Measurements from ENCODE around the gene PSD4. TPM values are rescaled to one million over a fixed set of nuclear protein-coding genes. Genes with fewer than 3 reads are reported as not detected.

PSD4 gene
- total RNA-seq (2014; rRNA removed; shearing (Covaris generic)) = 1.7 and 3.2 TPM in 2 replicates

DNA sequence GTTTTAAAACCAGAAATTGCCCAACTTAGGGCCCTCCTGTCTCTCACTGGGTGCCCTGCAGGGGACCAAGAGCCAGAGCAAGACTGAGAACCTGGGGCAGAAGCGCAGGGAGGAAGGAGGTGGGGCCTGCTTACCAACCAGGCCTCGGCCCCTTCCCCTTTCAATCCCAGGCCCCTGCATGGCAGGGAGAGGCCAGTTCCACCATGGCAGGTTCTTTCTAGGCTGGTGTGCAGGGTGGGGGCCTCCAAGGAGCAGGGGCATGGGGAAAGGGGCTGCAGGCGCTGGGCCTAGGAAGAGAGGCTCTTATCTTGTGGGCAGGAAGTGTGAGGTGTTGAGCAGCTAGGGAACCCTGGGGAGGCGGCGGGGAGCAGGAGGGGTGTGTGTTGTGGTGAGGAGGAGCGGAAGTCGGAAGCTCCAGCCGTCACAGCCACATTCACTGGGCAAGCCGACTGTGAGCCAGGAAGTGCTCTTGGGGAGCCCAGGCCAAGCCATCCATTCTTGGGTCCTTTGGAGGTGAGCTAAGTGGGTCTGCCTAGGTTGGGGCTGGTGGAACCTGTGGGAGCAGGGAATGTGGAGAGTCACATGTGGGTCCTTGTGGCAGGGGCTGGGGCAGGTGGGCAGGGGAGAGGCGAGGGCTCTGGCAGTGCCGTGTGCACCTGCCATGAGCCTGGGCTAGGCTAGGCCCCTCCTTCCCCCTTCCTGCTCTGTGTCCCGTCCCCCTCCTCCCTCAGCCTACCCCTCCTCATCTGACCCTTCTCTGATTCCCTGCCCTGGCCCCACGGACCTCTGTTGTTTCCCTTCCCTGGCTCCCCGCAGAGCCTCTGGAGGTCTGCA lies at the start of gene PSD4:
TSS of gene PSD4 (plus strand) at position 430 of the 834 bp plus-strand sequence. CDS start 8,486 bp downstream, outside the sequence.
- Histone ChIP-seq H3K9me3 (replicated peaks) (no peaks in the 10 kb centered on the region), H3K27ac (no peak within 1 kb of the TSS), H3K4me3 (no peak within 1 kb of the TSS), H3K27me3 (replicated peaks) (no peaks in the 10 kb centered on the region), H3K4me1 (replicated peaks) (no peaks in the 10 kb centered on the region), H3K36me3 (no peaks in the 10 kb centered on the region)
- DNase-seq (ENCODE audit: low read depth in 1 of 2, low spot score in 2 of 2) = no peak

DNA sequence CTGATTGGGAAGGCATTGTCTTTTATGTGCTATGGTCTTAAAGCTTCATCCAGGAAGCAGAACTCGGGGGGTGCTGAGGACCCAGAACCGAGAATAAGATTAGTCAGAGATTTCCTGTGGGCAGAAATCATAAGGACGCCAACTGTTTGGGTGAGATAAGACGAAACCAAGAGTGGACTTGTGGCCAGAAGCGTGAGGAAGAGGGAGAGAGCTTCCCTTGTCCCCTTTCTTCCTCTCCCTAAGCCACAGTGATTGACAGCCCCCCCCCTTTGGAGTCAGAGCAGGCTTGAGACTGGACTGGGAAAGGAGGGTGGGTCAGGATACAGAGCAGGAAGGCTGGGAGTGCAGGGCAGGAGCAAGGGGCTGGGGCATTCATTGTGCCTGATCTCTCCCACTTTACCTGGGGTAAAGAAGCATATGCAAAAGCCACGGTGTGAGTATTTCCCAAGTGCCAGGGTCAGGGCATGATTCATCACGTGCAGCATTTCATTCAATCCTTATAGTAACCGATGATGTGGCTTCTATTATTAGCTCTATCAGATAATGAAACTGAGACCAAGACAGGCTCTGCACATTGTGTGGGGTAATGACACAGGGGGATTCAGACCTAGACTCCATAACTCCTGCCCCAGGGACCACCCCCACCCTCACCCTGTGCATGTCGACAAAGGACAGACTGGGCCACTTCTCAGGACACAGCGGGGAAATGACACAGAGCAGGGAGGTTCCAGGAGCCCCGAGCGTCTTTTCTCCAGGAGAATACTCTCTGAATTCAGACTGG lies 49.4 kb upstream of the PSD4 start:
- no peak overlapping the region for H3K27ac ChIP-seq
- peaks cover 10% of the 10 kb centered on the region for H3K27me3 ChIP-seq (replicated peaks)
- H3K4me1 ChIP-seq (replicated peaks) = peaks cover 13% of the 10 kb centered on the region; the same call in 1 of the 2 replicates
- H3K36me3 ChIP-seq = no peaks in the 10 kb centered on the region
- no peak for DNase-seq (ENCODE audit: low read depth in 1 of 2, low spot score in 2 of 2)
- H3K4me3 ChIP-seq = no peak overlapping the region
- no peaks in the 10 kb centered on the region for H3K9me3 ChIP-seq (replicated peaks)

GRCh38 chr2:113124984-113125855 lies 48.6 kb upstream of the PSD4 start:
- Histone ChIP-seq H3K9me3 (replicated peaks) (no peaks in the 10 kb centered on the region), H3K4me3 (no peak overlapping the region), H3K36me3 (no peaks in the 10 kb centered on the region), H3K27ac (no peak overlapping the region), H3K27me3 (replicated peaks) (peaks cover 6% of the 10 kb centered on the region), H3K4me1 (replicated peaks) (peaks cover 13% of the 10 kb centered on the region; the same call in 1 of the 2 replicates)
- DNase-seq (ENCODE audit: low read depth in 1 of 2, low spot score in 2 of 2) = no peak

DNA sequence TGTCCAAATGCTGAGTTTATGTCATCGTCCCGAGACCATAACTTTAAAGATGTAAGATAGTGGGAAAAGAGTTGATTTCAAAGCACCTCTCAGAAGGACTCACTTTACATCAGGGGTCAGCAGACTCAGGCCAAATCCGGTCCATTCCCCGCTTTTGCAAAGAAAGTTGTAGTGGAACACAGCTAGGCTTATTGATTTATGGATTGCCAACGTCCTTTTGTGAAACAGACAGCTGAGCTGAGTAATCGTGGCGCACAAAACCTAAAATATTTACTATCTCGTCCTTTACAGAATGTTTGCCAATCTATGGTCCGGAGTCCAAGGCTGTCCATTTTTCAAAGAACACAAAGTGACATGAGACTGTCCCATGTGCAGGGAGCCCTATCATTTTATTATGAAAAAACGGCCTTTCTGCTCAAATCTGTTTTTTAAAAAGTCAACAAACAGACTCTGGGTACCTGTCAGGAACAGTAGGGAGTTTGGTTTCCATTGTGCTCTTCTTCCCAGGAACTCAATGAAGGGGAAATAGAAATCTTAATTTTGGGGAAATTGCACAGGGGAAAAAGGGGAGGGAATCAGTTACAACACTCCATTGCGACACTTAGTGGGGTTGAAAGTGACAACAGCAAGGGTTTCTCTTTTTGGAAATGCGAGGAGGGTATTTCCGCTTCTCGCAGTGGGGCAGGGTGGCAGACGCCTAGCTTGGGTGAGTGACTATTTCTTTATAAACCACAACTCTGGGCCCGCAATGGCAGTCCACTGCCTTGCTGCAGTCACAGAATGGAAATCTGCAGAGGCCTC lies 46.7 kb upstream of the PSD4 start, which contains the start of gene IL1RN:
TSS of gene IL1RN (plus strand) at position 754 of the 801 bp plus-strand sequence. CDS start at position 781, 27 bp downstream.
- no peaks in the 10 kb centered on the region for H3K9me3 ChIP-seq (replicated peaks)
- H3K36me3 ChIP-seq = no peaks in the 10 kb centered on the region
- peaks cover 13% of the 10 kb centered on the region; the same call in 1 of the 2 replicates for H3K4me1 ChIP-seq (replicated peaks)
- no peaks in the 10 kb centered on the region for H3K27me3 ChIP-seq (replicated peaks)
- no peak within 1 kb of the TSS for H3K4me3 ChIP-seq
- H3K27ac ChIP-seq = no peak within 1 kb of the TSS
- DNase-seq (ENCODE audit: low read depth in 1 of 2, low spot score in 2 of 2) = no peak

- DNase-seq (ENCODE audit: low read depth in 1 of 2, low spot score in 2 of 2) = no peak
- Histone ChIP-seq H3K27me3 (replicated peaks) (no peaks in the 10 kb centered on the region), H3K4me3 (no peak overlapping the region), H3K4me1 (replicated peaks) (peaks cover 13% of the 10 kb centered on the region; the same call in 1 of the 2 replicates), H3K27ac (no peak overlapping the region), H3K36me3 (no peaks in the 10 kb centered on the region), H3K9me3 (replicated peaks) (no peaks in the 10 kb centered on the region)
Observed at GRCh38 chr2:113127646-113128570, 45.9 kb upstream of the PSD4 start.

- no peak for DNase-seq (ENCODE audit: low read depth in 1 of 2, low spot score in 2 of 2)
- H3K4me3 ChIP-seq = no peak overlapping the region
- H3K4me1 ChIP-seq (replicated peaks) = peaks cover 9% of the 10 kb centered on the region; the same call in 1 of the 2 replicates
- no peaks in the 10 kb centered on the region for H3K27me3 ChIP-seq (replicated peaks)
- H3K27ac ChIP-seq = no peak overlapping the region
- H3K9me3 ChIP-seq (replicated peaks) = no peaks in the 10 kb centered on the region
- H3K36me3 ChIP-seq = no peaks in the 10 kb centered on the region
Observed at GRCh38 chr2:113129519-113130078, 44.2 kb upstream of the PSD4 start.

GRCh38 chr2:113131352-113132185 lies 42.2 kb upstream of the PSD4 start:
- Histone ChIP-seq H3K4me3 (no peak overlapping the region), H3K36me3 (no peaks in the 10 kb centered on the region), H3K27me3 (replicated peaks) (no peaks in the 10 kb centered on the region), H3K4me1 (replicated peaks) (no peaks in the 10 kb centered on the region), H3K9me3 (replicated peaks) (no peaks in the 10 kb centered on the region), H3K27ac (no peak overlapping the region)
- DNase-seq (ENCODE audit: low read depth in 1 of 2, low spot score in 2 of 2) = no peak

- H3K36me3 ChIP-seq = no peaks in the 10 kb centered on the region
- no peaks in the 10 kb centered on the region for H3K27me3 ChIP-seq (replicated peaks)
- no peak for DNase-seq (ENCODE audit: low read depth in 1 of 2, low spot score in 2 of 2)
- H3K9me3 ChIP-seq (replicated peaks) = no peaks in the 10 kb centered on the region; the same call in 1 of the 2 replicates
- no peaks in the 10 kb centered on the region for H3K4me1 ChIP-seq (replicated peaks)
- H3K27ac ChIP-seq = no peak overlapping the region
- H3K4me3 ChIP-seq = no peak overlapping the region
Observed at GRCh38 chr2:113132414-113133021, 41.3 kb upstream of the PSD4 start.

GRCh38 chr2:113133704-113134598 lies 39.8 kb upstream of the PSD4 start:
- no peak for DNase-seq (ENCODE audit: low read depth in 1 of 2, low spot score in 2 of 2)
- H3K27ac ChIP-seq = no peak overlapping the region
- no peaks in the 10 kb centered on the region for H3K4me1 ChIP-seq (replicated peaks)

GRCh38 chr2:113134717-113135116 lies 39.1 kb upstream of the PSD4 start:
- no peaks in the 10 kb centered on the region; the same call in 1 of the 2 replicates for H3K9me3 ChIP-seq (replicated peaks)
- H3K27ac ChIP-seq = no peak overlapping the region
- no peaks in the 10 kb centered on the region for H3K36me3 ChIP-seq
- no peak for DNase-seq (ENCODE audit: low read depth in 1 of 2, low spot score in 2 of 2)
- H3K4me3 ChIP-seq = no peak overlapping the region
- H3K27me3 ChIP-seq (replicated peaks) = no peaks in the 10 kb centered on the region
- no peaks in the 10 kb centered on the region for H3K4me1 ChIP-seq (replicated peaks)

More at GRCh38 chr2:113133704-113134598, 39.8 kb upstream of the PSD4 start:
- H3K36me3 ChIP-seq = no peaks in the 10 kb centered on the region
- no peaks in the 10 kb centered on the region; the same call in 1 of the 2 replicates for H3K9me3 ChIP-seq (replicated peaks)
- no peak overlapping the region for H3K4me3 ChIP-seq
- no peaks in the 10 kb centered on the region for H3K27me3 ChIP-seq (replicated peaks)

All from SJSA1 (cell line).